GM19372 (cell line): ENCODE data around the gene GPS1.
"Not testable (repeated sequence)": the region's sequence is repeated elsewhere in the genome, so short reads cannot be mapped to it uniquely, and the experiment has no call there.

Experiments
- ATAC-seq: cut with Tn5 transposase; IDR thresholded peaks from one replicate; pipeline ENCODE4 v1.9.1; 2021; ENCODE audit warnings: mild to moderate bottlenecking, low read depth, moderate library complexity; ENCODE audit not compliant: unreplicated experiment

Gene GPS1

GRCh38 chr17:82025401-82026107 lies 26.1 kb upstream of the GPS1 start:
- ATAC-seq, result no peak

GRCh38 chr17:82028246-82028645 lies 23.5 kb upstream of the GPS1 start:
- no peak for ATAC-seq

- ATAC-seq, result no peak
Measured at GRCh38 chr17:82028966-82029365, 22.7 kb upstream of the GPS1 start.

GRCh38 chr17:82029391-82029790 lies 22.3 kb upstream of the GPS1 start:
- no peak for ATAC-seq

- ATAC-seq, result no peak
Measured at GRCh38 chr17:82029990-82030469, 21.7 kb upstream of the GPS1 start.

- no peak for ATAC-seq
Measured at GRCh38 chr17:82030470-82031302, 21.0 kb upstream of the GPS1 start.

GRCh38 chr17:82031303-82031884 lies 20.3 kb upstream of the GPS1 start, which contains the start of gene RAC3:
RAC3 (plus strand) TSS chr17:82031678; CDS start chr17:82031762, 84 bp downstream.
- no peak for ATAC-seq

GRCh38 chr17:82031885-82032627 lies 19.6 kb upstream of the GPS1 start:
- ATAC-seq, result no peak

GRCh38 chr17:82033359-82034085 lies 18.2 kb upstream of the GPS1 start:
- no peak for ATAC-seq

- ATAC-seq, result no peak
Measured at GRCh38 chr17:82034371-82035011, 17.2 kb upstream of the GPS1 start.

- no peak for ATAC-seq
Measured at GRCh38 chr17:82035488-82035887, 16.2 kb upstream of the GPS1 start.

- no peak for ATAC-seq
Measured at GRCh38 chr17:82035956-82036633, 15.6 kb upstream of the GPS1 start.

- ATAC-seq, result no peak
Measured at GRCh38 chr17:82036634-82037091, 15.0 kb upstream of the GPS1 start.

- peak; percentile 85 for ATAC-seq
Measured at GRCh38 chr17:82037092-82037888, 14.4 kb upstream of the GPS1 start, which contains the start of gene DCXR. DCXR (minus strand) TSS chr17:82037697; CDS start chr17:82037682, 15 bp downstream.

GRCh38 chr17:82037889-82038195 lies 13.9 kb upstream of the GPS1 start:
- no peak for ATAC-seq

- not testable (repeated sequence) for ATAC-seq
Measured at GRCh38 chr17:82038796-82039409, 12.8 kb upstream of the GPS1 start.

- ATAC-seq, result no peak
Measured at GRCh38 chr17:82039695-82040299, 11.9 kb upstream of the GPS1 start.
